HFF-Myc (cell line): Measurements from ENCODE around the gene DYNAP.

Experiments used
- DNase-seq: peaks from one replicate; pipeline ENCODE4 v3.0.0-alpha.2; 2011; ENCODE audit warnings: low read depth; ENCODE audit errors: extremely low read depth
- H3K4me3 ChIP-seq: replicated peaks from 2 replicates; pipeline ENCODE4 v1.5.1; 2011; ENCODE audit warnings: low read depth, mild to moderate bottlenecking, control low read depth, low read length
- CTCF ChIP-seq: IDR thresholded peaks from 2 replicates; pipeline ENCODE4 v1.5.1; 2012; ENCODE audit warnings: mild to moderate bottlenecking, low read depth, low read length, control low read depth; ENCODE audit errors: missing control alignments

Gene DYNAP

GRCh38 chr18:54622084-54622483 is 31.0 kb downstream of the DYNAP start:
- DNase-seq, result no peak
- TF ChIP-seq CTCF, result no peak
- no peak overlapping the region for H3K4me3 ChIP-seq

GRCh38 chr18:54626779-54627178 is 35.7 kb downstream of the DYNAP start:
- H3K4me3 ChIP-seq, result no peak overlapping the region
- no peak for DNase-seq
- TF ChIP-seq CTCF, result no peak

- no peak for TF ChIP-seq CTCF
- no peak overlapping the region for H3K4me3 ChIP-seq
- no peak for DNase-seq
These were observed 39.9 kb downstream of the DYNAP start for GRCh38 chr18:54630963-54631362.

- no peak for TF ChIP-seq CTCF
These were observed 45.2 kb downstream of the DYNAP start for GRCh38 chr18:54636217-54636616.

GRCh38 chr18:54641734-54642133 is 50.7 kb downstream of the DYNAP start:
- no peak overlapping the region for H3K4me3 ChIP-seq
- no peak for TF ChIP-seq CTCF
- no peak for DNase-seq

More at GRCh38 chr18:54636217-54636616, 45.2 kb downstream of the DYNAP start:
- no peak for DNase-seq
- H3K4me3 ChIP-seq, result no peak overlapping the region

GRCh38 chr18:54647176-54647575 is 56.1 kb downstream of the DYNAP start:
- TF ChIP-seq CTCF, result peak; percentile 32
- DNase-seq, result peak; percentile 1
- H3K4me3 ChIP-seq, result no peak overlapping the region
